GM12875 (cell line): ENCODE data around the gene PPP3CA.
A peak's percentile ranks its signal among the peaks of the same experiment; 100 is the strongest.

Experiments
- H3K4me3 ChIP-seq: one replicate; pipeline ENCODE4 v1.5.1; 2011; ENCODE audit warnings: low read depth, low read length, control low read depth
- TF ChIP-seq, protein P1 (sequence below): IDR thresholded peaks from 2 replicates; pipeline ENCODE4 v1.5.1; 2011; ENCODE audit warnings: low read depth, mild to moderate bottlenecking, control low read depth, inconsistent platforms, low read length, moderate library complexity, borderline replicate concordance; ENCODE audit not compliant: insufficient read depth

PPP3CA gene

DNA sequence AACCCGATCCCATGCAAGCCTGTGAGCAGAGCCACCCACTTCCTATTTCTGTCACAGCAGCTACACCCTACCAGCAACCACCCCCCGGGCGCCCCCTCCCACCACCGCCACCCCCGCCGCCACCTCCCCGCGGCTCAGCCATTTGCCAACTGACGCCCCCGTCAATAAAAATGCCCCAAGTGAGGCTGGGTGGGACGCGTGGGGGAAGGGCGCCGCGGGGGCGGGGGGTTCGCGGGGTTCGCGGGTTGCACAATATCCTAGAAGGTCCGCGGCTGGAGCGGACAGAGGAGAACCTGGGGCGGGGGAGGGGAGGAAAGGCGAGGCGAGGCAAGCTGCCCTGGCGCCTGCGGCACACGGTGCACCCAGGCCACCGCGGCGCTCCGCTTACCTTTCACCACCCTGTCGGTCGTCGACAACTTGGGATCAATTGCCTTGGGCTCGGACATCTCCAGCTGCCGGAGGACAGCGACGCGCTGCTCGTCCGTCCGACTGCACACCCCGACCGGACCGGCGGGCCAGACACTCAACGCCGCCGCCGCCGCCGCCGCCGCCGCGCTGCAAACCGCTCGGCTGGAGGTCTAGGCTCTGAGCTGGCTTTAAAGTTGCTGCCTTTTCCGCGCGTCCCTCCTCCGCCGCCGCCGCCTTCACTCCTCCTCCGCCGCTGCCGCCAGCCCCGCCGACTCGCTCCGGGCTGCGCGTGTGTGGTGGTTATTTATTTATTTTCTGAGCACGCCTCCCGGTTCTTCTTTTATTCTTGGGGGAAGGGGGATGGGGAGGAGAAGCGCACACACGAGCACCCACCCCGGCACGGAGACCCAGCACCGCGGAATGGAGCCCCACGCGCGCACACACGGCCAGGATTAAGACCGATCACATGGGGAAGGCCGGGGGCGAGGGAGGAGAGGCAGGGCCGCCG lies 717 bp downstream of the PPP3CA start:
- TF ChIP-seq, protein P1, sequence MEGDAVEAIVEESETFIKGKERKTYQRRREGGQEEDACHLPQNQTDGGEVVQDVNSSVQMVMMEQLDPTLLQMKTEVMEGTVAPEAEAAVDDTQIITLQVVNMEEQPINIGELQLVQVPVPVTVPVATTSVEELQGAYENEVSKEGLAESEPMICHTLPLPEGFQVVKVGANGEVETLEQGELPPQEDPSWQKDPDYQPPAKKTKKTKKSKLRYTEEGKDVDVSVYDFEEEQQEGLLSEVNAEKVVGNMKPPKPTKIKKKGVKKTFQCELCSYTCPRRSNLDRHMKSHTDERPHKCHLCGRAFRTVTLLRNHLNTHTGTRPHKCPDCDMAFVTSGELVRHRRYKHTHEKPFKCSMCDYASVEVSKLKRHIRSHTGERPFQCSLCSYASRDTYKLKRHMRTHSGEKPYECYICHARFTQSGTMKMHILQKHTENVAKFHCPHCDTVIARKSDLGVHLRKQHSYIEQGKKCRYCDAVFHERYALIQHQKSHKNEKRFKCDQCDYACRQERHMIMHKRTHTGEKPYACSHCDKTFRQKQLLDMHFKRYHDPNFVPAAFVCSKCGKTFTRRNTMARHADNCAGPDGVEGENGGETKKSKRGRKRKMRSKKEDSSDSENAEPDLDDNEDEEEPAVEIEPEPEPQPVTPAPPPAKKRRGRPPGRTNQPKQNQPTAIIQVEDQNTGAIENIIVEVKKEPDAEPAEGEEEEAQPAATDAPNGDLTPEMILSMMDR, result no peak
- peak overlapping the region; percentile 60 for H3K4me3 ChIP-seq

GRCh38 chr4:101345596-101346350 lies 1.6 kb downstream of the PPP3CA start:
- TF ChIP-seq, protein P1, result no peak
- peak overlapping the region; percentile 60 for H3K4me3 ChIP-seq

- TF ChIP-seq, protein P1, result no peak
- H3K4me3 ChIP-seq, result no peak overlapping the region
These were observed 2.1 kb downstream of the PPP3CA start for GRCh38 chr4:101345271-101345595.

GRCh38 chr4:101339332-101339731 lies 8.0 kb downstream of the PPP3CA start:
- no peak overlapping the region for H3K4me3 ChIP-seq
- TF ChIP-seq, protein P1, result no peak

GRCh38 chr4:101337688-101338087 lies 9.6 kb downstream of the PPP3CA start:
- H3K4me3 ChIP-seq, result no peak overlapping the region
- TF ChIP-seq, protein P1, result no peak

GRCh38 chr4:101334963-101335572 lies 12.3 kb downstream of the PPP3CA start:
- TF ChIP-seq, protein P1, result no peak
- H3K4me3 ChIP-seq, result no peak overlapping the region
